CD14-positive monocyte (primary cell): ENCODE results near the gene RBM46. TPM values are rescaled to one million over a fixed set of nuclear protein-coding genes. Genes with fewer than 3 reads are reported as not detected.

Source experiments
- DNase-seq, 3 donors: peaks; one replicate each; pipeline ENCODE4 v3.0.0-alpha.2; 2011 to 2022
- H2AFZ ChIP-seq: 2 replicates; pipeline ENCODE4 v1.6.0; 2012; ENCODE audit warnings: mild to moderate bottlenecking, low read depth, low read length, inconsistent platforms; ENCODE audit not compliant: insufficient read depth, poor library complexity, severe bottlenecking
- H3K27ac ChIP-seq, 2 donors: 1 replicate in 1 of 2; 2 replicates in 1 of 2; pipeline ENCODE4 v1.5.1; 2012 to 2013; ENCODE audit warnings: low read length in 2 of 2, control low read depth in 1 of 2, inconsistent platforms in 1 of 2, low read depth in 1 of 2, mild to moderate bottlenecking in 1 of 2
- H3K27me3 ChIP-seq, 2 donors: one replicate each; pipeline versions ENCODE4 v1.6.0 to v1.6.1; 2011 to 2013; ENCODE audit warnings: low read length in 2 of 2; ENCODE audit not compliant: control insufficient read depth in 2 of 2, insufficient read depth in 2 of 2
- H3K36me3 ChIP-seq, 2 donors: replicated peaks in 1 of 2; 1 replicate in 1 of 2; 2 replicates in 1 of 2; pipeline versions ENCODE4 v1.5.1 to v1.6.1; 2012 to 2013; ENCODE audit warnings: low read length in 2 of 2, control low read depth in 1 of 2, inconsistent platforms in 1 of 2, mild to moderate bottlenecking in 1 of 2; ENCODE audit not compliant: insufficient read depth in 2 of 2, control insufficient read depth in 1 of 2
- H3K4me1 ChIP-seq, 2 donors: 1 replicate in 1 of 2; 2 replicates in 1 of 2; pipeline versions ENCODE4 v1.5.1 to v1.6.1; 2012 to 2013; ENCODE audit warnings: low read length in 2 of 2, control low read depth in 1 of 2, inconsistent platforms in 1 of 2, mild to moderate bottlenecking in 1 of 2, moderate library complexity in 1 of 2; ENCODE audit not compliant: insufficient read depth in 2 of 2, control insufficient read depth in 1 of 2
- H3K4me2 ChIP-seq: replicated peaks from 2 replicates; pipeline ENCODE3; 2012; ENCODE audit warnings: low read length, moderate library complexity, mild to moderate bottlenecking; ENCODE audit not compliant: poor library complexity, severe bottlenecking; ENCODE audit errors: extremely low read depth
- H3K4me3 ChIP-seq, 3 experiments: fragments of 200-600 bp in 1 of 3; sonication (generic) in 1 of 3; replicated peaks in 1 of 3; 1 replicate in 2 of 3; 2 replicates in 1 of 3; pipeline ENCODE4 v1.5.1; 2011 to 2013; ENCODE audit warnings: low read length in 3 of 3, mild to moderate bottlenecking in 3 of 3, control low read depth in 2 of 3, low read depth in 2 of 3, inconsistent platforms in 1 of 3, moderate library complexity in 1 of 3
- H3K79me2 ChIP-seq: 2 replicates; pipeline ENCODE4 v1.6.0; 2012; ENCODE audit warnings: mild to moderate bottlenecking, control low read depth, inconsistent platforms, low read length, moderate library complexity; ENCODE audit not compliant: insufficient read depth
- H3K9ac ChIP-seq: 2 replicates; pipeline ENCODE4 v1.6.0; 2017; ENCODE audit warnings: low read length, mild to moderate bottlenecking; ENCODE audit not compliant: insufficient read depth, poor library complexity, severe bottlenecking
- H3K9me3 ChIP-seq, 2 donors: replicated peaks in 1 of 2; 1 replicate in 1 of 2; 2 replicates in 1 of 2; pipeline versions ENCODE4 v1.5.1 to v1.6.1; 2012 to 2013; ENCODE audit warnings: low read length in 2 of 2, control low read depth in 1 of 2; ENCODE audit not compliant: control insufficient read depth in 1 of 2, insufficient read depth in 1 of 2
- H4K20me1 ChIP-seq: 2 replicates; pipeline ENCODE4 v1.6.0; 2012; ENCODE audit warnings: mild to moderate bottlenecking, low read length, control low read depth, moderate library complexity; ENCODE audit not compliant: insufficient read depth
- H3K27ac Mint-ChIP-seq, 7 donors: one replicate each; pipeline ENCODE4 v1.8.0; 2020; ENCODE audit warnings: mild to moderate bottlenecking in 7 of 7, mixed read lengths in 7 of 7, moderate library complexity in 6 of 7, inconsistent platforms in 2 of 7
- H3K27me3 Mint-ChIP-seq, 3 donors: one replicate each; pipeline ENCODE4 v1.8.0; 2021 to 2022; ENCODE audit warnings: low read depth in 3 of 3, mild to moderate bottlenecking in 3 of 3, mixed read lengths in 3 of 3, moderate library complexity in 3 of 3, inconsistent platforms in 1 of 3
- H3K36me3 Mint-ChIP-seq, 2 donors: one replicate each; pipeline ENCODE4 v1.8.0; 2020; ENCODE audit warnings: mixed read lengths in 2 of 2, inconsistent platforms in 1 of 2, mild to moderate bottlenecking in 1 of 2
- H3K4me1 Mint-ChIP-seq: one replicate; pipeline ENCODE4 v1.8.0; 2020; ENCODE audit warnings: mild to moderate bottlenecking, mixed read lengths
- H3K4me3 Mint-ChIP-seq, 2 donors: one replicate each; pipeline ENCODE4 v1.8.0; 2020; ENCODE audit warnings: mild to moderate bottlenecking in 2 of 2, mixed read lengths in 2 of 2, moderate library complexity in 1 of 2
- H3K9me3 Mint-ChIP-seq, 7 donors: one replicate each; pipeline ENCODE4 v1.8.0; 2020 to 2022; ENCODE audit warnings: mixed read lengths in 7 of 7, mild to moderate bottlenecking in 6 of 7, moderate library complexity in 6 of 7, inconsistent platforms in 2 of 7
- WGBS: methylation state at CpG from one replicate; pipeline ENCODE4 v1.1.5; 2013; ENCODE audit warnings: missing lambda C conversion rate; ENCODE audit not compliant: insufficient coverage; 5-methylcytosine and 5-hydroxymethylcytosine counted together
- intact Hi-C, 2 donors: fragments of 100-400 bp; cut with micrococcal nuclease; formaldehyde crosslinking; loops; one replicate each; pipeline versions ENCODE4 v1.15.0 to v1.15.1; 2023
- polyA minus RNA-seq: library from RNA; depleted of rRNA, polyadenylated mRNA; stranded (reverse); fragments of >200 nt; gene quantifications from 2 replicates; pipeline ENCODE4 v1.2.3, GENCODE V29; 2012
- polyA plus RNA-seq, 3 donors: library from polyadenylated mRNA; depleted of rRNA in 1 of 3; unstranded in 2 of 3; stranded (reverse) in 1 of 3; fragments of 300-500 nt in 2 of 3; fragments of >200 nt in 1 of 3; fragmentation: Illumina TruSeq in 2 of 3; gene quantifications; 1 replicate in 2 of 3; 2 replicates in 1 of 3; pipeline ENCODE4 v1.2.3, GENCODE V29; 2012 to 2021
- total RNA-seq, 12 experiments: library from RNA in 1 of 12; stranded (reverse) in 1 of 12; fragments of 120-200 nt in 1 of 12; gene quantifications; one replicate each; pipeline ENCODE4 v1.2.4 and lab custom pipeline; 2013 to 2026; ENCODE audit warnings: mixed read lengths in 6 of 12, inconsistent platforms in 1 of 12
- TF ChIP-seq, protein P1 (sequence below): fragments of 200-600 bp; IDR thresholded peaks from one replicate; pipeline ENCODE4 v1.8.0; 2022; ENCODE audit warnings: antibody characterized with exemption, mild to moderate bottlenecking

Gene RBM46, protein sequence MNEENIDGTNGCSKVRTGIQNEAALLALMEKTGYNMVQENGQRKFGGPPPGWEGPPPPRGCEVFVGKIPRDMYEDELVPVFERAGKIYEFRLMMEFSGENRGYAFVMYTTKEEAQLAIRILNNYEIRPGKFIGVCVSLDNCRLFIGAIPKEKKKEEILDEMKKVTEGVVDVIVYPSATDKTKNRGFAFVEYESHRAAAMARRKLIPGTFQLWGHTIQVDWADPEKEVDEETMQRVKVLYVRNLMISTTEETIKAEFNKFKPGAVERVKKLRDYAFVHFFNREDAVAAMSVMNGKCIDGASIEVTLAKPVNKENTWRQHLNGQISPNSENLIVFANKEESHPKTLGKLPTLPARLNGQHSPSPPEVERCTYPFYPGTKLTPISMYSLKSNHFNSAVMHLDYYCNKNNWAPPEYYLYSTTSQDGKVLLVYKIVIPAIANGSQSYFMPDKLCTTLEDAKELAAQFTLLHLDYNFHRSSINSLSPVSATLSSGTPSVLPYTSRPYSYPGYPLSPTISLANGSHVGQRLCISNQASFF
- not detected for total RNA-seq (2013)
- polyA plus RNA-seq (under 1 TPM in 1 of 3 donors, not detected in 2; 0.04 TPM), polyA minus RNA-seq (not detected in 2 replicates), total RNA-seq (lab: John Stamatoyannopoulos, UW) (0 to 0.92 (median 0.06) reads per million in 11 experiments)

GRCh38 chr4:154781126-154781982, at the start of gene RBM46:
Gene RBM46, plus strand, starts transcription at chr4:154781272. Its CDS starts 15,481 bp downstream, at chr4:154796753.
- H4K20me1 ChIP-seq, result no peaks in the 10 kb centered on the region
- H3K4me3 Mint-ChIP-seq, result peak within 1 kb of the TSS in 1 of 2 donors; percentile 30
- no peaks in the 10 kb centered on the region for H3K4me1 Mint-ChIP-seq
- H3K9me3 ChIP-seq, result peaks cover 0 to 6% of the 10 kb centered on the region in 2 donors
- TF ChIP-seq, protein P1, sequence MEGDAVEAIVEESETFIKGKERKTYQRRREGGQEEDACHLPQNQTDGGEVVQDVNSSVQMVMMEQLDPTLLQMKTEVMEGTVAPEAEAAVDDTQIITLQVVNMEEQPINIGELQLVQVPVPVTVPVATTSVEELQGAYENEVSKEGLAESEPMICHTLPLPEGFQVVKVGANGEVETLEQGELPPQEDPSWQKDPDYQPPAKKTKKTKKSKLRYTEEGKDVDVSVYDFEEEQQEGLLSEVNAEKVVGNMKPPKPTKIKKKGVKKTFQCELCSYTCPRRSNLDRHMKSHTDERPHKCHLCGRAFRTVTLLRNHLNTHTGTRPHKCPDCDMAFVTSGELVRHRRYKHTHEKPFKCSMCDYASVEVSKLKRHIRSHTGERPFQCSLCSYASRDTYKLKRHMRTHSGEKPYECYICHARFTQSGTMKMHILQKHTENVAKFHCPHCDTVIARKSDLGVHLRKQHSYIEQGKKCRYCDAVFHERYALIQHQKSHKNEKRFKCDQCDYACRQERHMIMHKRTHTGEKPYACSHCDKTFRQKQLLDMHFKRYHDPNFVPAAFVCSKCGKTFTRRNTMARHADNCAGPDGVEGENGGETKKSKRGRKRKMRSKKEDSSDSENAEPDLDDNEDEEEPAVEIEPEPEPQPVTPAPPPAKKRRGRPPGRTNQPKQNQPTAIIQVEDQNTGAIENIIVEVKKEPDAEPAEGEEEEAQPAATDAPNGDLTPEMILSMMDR, result no peak
- no peaks in the 10 kb centered on the region for H3K4me1 ChIP-seq
- peaks cover 7 to 20% (median 16%) of the 10 kb centered on the region in 3 donors for H3K27me3 Mint-ChIP-seq
- no peak within 1 kb of the TSS for H3K9ac ChIP-seq
- H3K4me2 ChIP-seq, result no peak within 1 kb of the TSS
- H3K9me3 Mint-ChIP-seq, result peaks cover 0 to 8% (median 2%) of the 10 kb centered on the region in 7 donors
- no peaks in the 10 kb centered on the region for H3K36me3 ChIP-seq
- intact Hi-C loops, result no loop called here
- H3K27me3 ChIP-seq, result no peaks in the 10 kb centered on the region
- DNase-seq, result no peak
- no peak within 1 kb of the TSS for H3K4me3 ChIP-seq
- H3K27ac Mint-ChIP-seq, result no peak within 1 kb of the TSS
- no peaks in the 10 kb centered on the region for H3K79me2 ChIP-seq
- no peak within 1 kb of the TSS for H3K27ac ChIP-seq
- H2AFZ ChIP-seq, result no peak within 1 kb of the TSS
- WGBS, result 70% methylated on average over 62 of the region's 76 CpGs
- H3K36me3 Mint-ChIP-seq, result no peaks in the 10 kb centered on the region

DNA sequence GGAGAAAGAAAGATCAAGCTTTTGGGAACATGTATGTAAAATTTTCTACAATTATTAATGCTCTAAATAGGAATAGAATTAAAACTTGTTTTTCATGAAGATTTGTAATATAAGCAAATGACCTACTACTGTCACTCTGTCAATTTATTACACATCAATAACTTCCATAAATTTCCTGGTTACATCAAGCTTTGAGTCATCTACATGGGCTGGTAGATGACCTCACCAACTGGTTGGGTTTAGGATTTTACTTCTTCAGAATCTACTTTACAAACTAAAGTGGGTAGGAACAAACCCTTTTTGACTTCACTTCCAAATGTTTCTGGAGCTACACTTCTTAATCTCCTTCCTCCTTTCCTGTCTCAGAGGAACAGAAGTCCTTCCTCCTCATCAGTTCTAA, 49.3 kb upstream of the RBM46 start:
- no peak for DNase-seq
- H3K4me3 ChIP-seq, result no peak overlapping the region
- Mint-ChIP-seq H3K36me3 (no peaks in the 10 kb centered on the region), H3K27ac (no peak overlapping the region), H3K4me3 (no peak overlapping the region), H3K9me3 (peaks cover 0 to 2% (median 0%) of the 10 kb centered on the region in 7 donors), H3K27me3 (peaks cover 2 to 6% (median 3%) of the 10 kb centered on the region in 3 donors), H3K4me1 (no peaks in the 10 kb centered on the region)
- H3K36me3 ChIP-seq, result no peaks in the 10 kb centered on the region
- no peak overlapping the region for H3K27ac ChIP-seq
- no peaks in the 10 kb centered on the region for H3K4me1 ChIP-seq
- H3K9me3 ChIP-seq, result no peaks in the 10 kb centered on the region
- H3K79me2 ChIP-seq, result no peaks in the 10 kb centered on the region
- no peak overlapping the region for H3K4me2 ChIP-seq
- H2AFZ ChIP-seq, result no peak overlapping the region
- no peaks in the 10 kb centered on the region for H4K20me1 ChIP-seq
- no peak overlapping the region for H3K9ac ChIP-seq
- intact Hi-C loops, result no loop called here
- TF ChIP-seq, protein P1, result no peak
- H3K27me3 ChIP-seq, result peaks cover 0 to 2% of the 10 kb centered on the region in 2 donors
